H1 (cell line): ENCODE results near the gene TRIM5. TPM values are rescaled to one million over a fixed set of nuclear protein-coding genes. Genes with fewer than 3 reads are reported as not detected.

ENCODE experiments used
- CTCF ChIA-PET: fragments of 300-600 bp; sonication (Branson Sonifier 250); formaldehyde crosslinking; loops from one replicate; lab custom pipeline; 2021; ENCODE audit not compliant: partially characterized antibody; lab: Charles Lee
- POLR2A ChIA-PET: fragments of 300-600 bp; sonication (Branson Sonifier 250); formaldehyde crosslinking; loops from one replicate; lab custom pipeline; 2021; ENCODE audit warnings: inconsistent platforms; ENCODE audit not compliant: partially characterized antibody; lab: Charles Lee
- DNase-seq, 2 experiments: peaks; one replicate each; pipeline versions ENCODE4 v3.0.0 to v3.0.0-alpha.2; 2010 to 2022; ENCODE audit warnings: low spot score in 2 of 2, low read depth in 1 of 2, mixed read lengths in 1 of 2
- FAIRE-seq: peaks from 2 replicates; lab custom pipeline; 2011; peaks lifted over from hg19 to GRCh38; lab: Jason Lieb, UNC
- H2AFZ ChIP-seq: 2 replicates; pipeline ENCODE4 v1.8.1; 2012; ENCODE audit warnings: low read length, inconsistent platforms
- H2AK5ac ChIP-seq: 2 replicates; pipeline ENCODE4 v1.6.1; 2013; ENCODE audit warnings: low read depth, low read length
- H2BK120ac ChIP-seq: replicated peaks from 2 replicates; pipeline ENCODE3; 2013; ENCODE audit warnings: low read depth, low read length, inconsistent platforms
- H2BK12ac ChIP-seq: 2 replicates; pipeline ENCODE4 v1.6.1; 2013; ENCODE audit warnings: low read depth, low read length
- H2BK15ac ChIP-seq: 2 replicates; pipeline ENCODE4 v1.6.1; 2013; ENCODE audit warnings: low read length
- H2BK20ac ChIP-seq: 2 replicates; pipeline ENCODE4 v1.6.1; 2013; ENCODE audit warnings: low read length
- H2BK5ac ChIP-seq: 2 replicates; pipeline ENCODE4 v1.6.1; 2013; ENCODE audit warnings: low read depth, low read length
- H3K14ac ChIP-seq: 2 replicates; pipeline ENCODE4 v1.6.1; 2013; ENCODE audit warnings: inconsistent platforms; ENCODE audit not compliant: insufficient read length
- H3K18ac ChIP-seq: 2 replicates; pipeline ENCODE4 v1.6.1; 2013; ENCODE audit warnings: low read length; ENCODE audit errors: extremely low read depth
- H3K23ac ChIP-seq: 2 replicates; pipeline ENCODE4 v1.6.1; 2013; ENCODE audit warnings: inconsistent platforms; ENCODE audit not compliant: insufficient read length
- H3K23me2 ChIP-seq: 2 replicates; pipeline ENCODE4 v1.6.1; 2013; ENCODE audit warnings: low read depth, low read length
- H3K27ac ChIP-seq: 2 replicates; pipeline ENCODE4 v1.6.1; 2011; ENCODE audit warnings: low read depth, low read length, inconsistent platforms
- H3K27me3 ChIP-seq, 4 experiments: replicated peaks in 1 of 4; 1 replicate in 1 of 4; 2 replicates in 3 of 4; pipeline versions ENCODE4 v1.6.1 to v1.8.1; 2011 to 2013; ENCODE audit warnings: low read length in 3 of 4, mild to moderate bottlenecking in 3 of 4, inconsistent platforms in 2 of 4, mixed read lengths in 2 of 4, moderate library complexity in 1 of 4; ENCODE audit not compliant: control insufficient read depth in 3 of 4, insufficient read depth in 3 of 4; ENCODE audit errors: extremely low read depth in 1 of 4
- H3K36me3 ChIP-seq, 4 experiments: 2 replicates each; pipeline versions ENCODE4 v1.6.1 to v1.8.1; 2011 to 2013; ENCODE audit warnings: mild to moderate bottlenecking in 4 of 4, low read length in 3 of 4, moderate library complexity in 2 of 4, control low read depth in 1 of 4, inconsistent platforms in 1 of 4; ENCODE audit not compliant: insufficient read depth in 4 of 4, control insufficient read depth in 2 of 4
- H3K4ac ChIP-seq: replicated peaks from 2 replicates; pipeline ENCODE3; 2013; ENCODE audit warnings: low read length, low read depth, mixed read lengths, inconsistent platforms; ENCODE audit not compliant: insufficient read length
- H3K4me1 ChIP-seq, 4 experiments: replicated peaks in 1 of 4; 1 replicate in 1 of 4; 2 replicates in 3 of 4; pipeline versions ENCODE4 v1.6.1 to v1.8.1; 2011 to 2013; ENCODE audit warnings: low read length in 3 of 4, inconsistent platforms in 2 of 4, mixed read lengths in 1 of 4; ENCODE audit not compliant: insufficient read depth in 4 of 4, control insufficient read depth in 3 of 4
- H3K4me2 ChIP-seq, 2 experiments: 2 replicates each; pipeline versions ENCODE4 v1.6.1 to v1.8.1; 2011 to 2013; ENCODE audit warnings: low read depth in 2 of 2, low read length in 2 of 2, control low read depth in 1 of 2, inconsistent platforms in 1 of 2, mild to moderate bottlenecking in 1 of 2; ENCODE audit not compliant: insufficient read depth in 1 of 2
- H3K4me3 ChIP-seq, 4 experiments: fragments of 200-600, 300-600 bp in 1 of 4; sonication (generic), shearing (Covaris generic), sonication (Bioruptor Twin) in 1 of 4; 2 replicates each; pipeline versions ENCODE4 v1.5.1 to v1.8.1; 2011 to 2016; ENCODE audit warnings: low read length in 4 of 4, low read depth in 3 of 4, control low read depth in 2 of 4, inconsistent platforms in 2 of 4, mild to moderate bottlenecking in 2 of 4, mixed read lengths in 1 of 4, moderate library complexity in 1 of 4; ENCODE audit not compliant: insufficient read depth in 2 of 4; ENCODE audit errors: extremely low read depth in 1 of 4
- H3K56ac ChIP-seq: replicated peaks from 2 replicates; pipeline ENCODE3; 2013; ENCODE audit warnings: low read depth, mild to moderate bottlenecking, mixed read lengths, low read length, inconsistent platforms; ENCODE audit not compliant: insufficient read length
- H3K79me1 ChIP-seq: 2 replicates; pipeline ENCODE4 v1.6.1; 2013; ENCODE audit warnings: low read depth, low read length, control low read depth
- H3K79me2 ChIP-seq, 2 experiments: 2 replicates each; pipeline versions ENCODE4 v1.6.1 to v1.8.1; 2012 to 2013; ENCODE audit warnings: low read length in 2 of 2, mild to moderate bottlenecking in 2 of 2, inconsistent platforms in 1 of 2; ENCODE audit not compliant: insufficient read depth in 2 of 2, control insufficient read depth in 1 of 2
- H3K9ac ChIP-seq, 4 experiments: replicated peaks in 1 of 4; 1 replicate in 1 of 4; 2 replicates in 3 of 4; pipeline versions ENCODE4 v1.6.1 to v1.8.1; 2011 to 2013; ENCODE audit warnings: low read depth in 3 of 4, low read length in 3 of 4, control low read depth in 2 of 4, mild to moderate bottlenecking in 2 of 4, moderate library complexity in 2 of 4, inconsistent platforms in 1 of 4; ENCODE audit errors: extremely low read depth in 1 of 4
- H3K9me3 ChIP-seq, 2 experiments: 2 replicates each; pipeline versions ENCODE4 v1.6.1 to v1.8.1; 2012 to 2013; ENCODE audit warnings: mild to moderate bottlenecking in 2 of 2, moderate library complexity in 2 of 2, control low read depth in 1 of 2, inconsistent platforms in 1 of 2, low read depth in 1 of 2, low read length in 1 of 2, mixed read lengths in 1 of 2; ENCODE audit not compliant: insufficient read depth in 2 of 2
- H4K20me1 ChIP-seq, 2 experiments: replicated peaks in 1 of 2; 2 replicates each; pipeline versions ENCODE3 to v1.8.1; 2011 to 2013; ENCODE audit warnings: inconsistent platforms in 2 of 2, low read length in 2 of 2, mild to moderate bottlenecking in 1 of 2; ENCODE audit not compliant: insufficient read depth in 2 of 2, control insufficient read depth in 1 of 2
- H4K5ac ChIP-seq: 2 replicates; pipeline ENCODE4 v1.6.1; 2013; ENCODE audit warnings: low read length, low read depth, mixed read lengths, inconsistent platforms; ENCODE audit not compliant: insufficient read length
- H4K8ac ChIP-seq: 2 replicates; pipeline ENCODE4 v1.8.0; 2013; ENCODE audit warnings: mild to moderate bottlenecking, moderate library complexity, low read length, inconsistent platforms; ENCODE audit not compliant: insufficient read depth; ENCODE audit errors: extremely low read depth
- H4K91ac ChIP-seq: replicated peaks from 2 replicates; pipeline ENCODE3; 2013; ENCODE audit warnings: low read length, mixed read lengths, inconsistent platforms; ENCODE audit not compliant: insufficient read length
- BACH1 ChIP-seq: IDR thresholded peaks from 2 replicates; pipeline ENCODE4 v1.6.1; 2012; ENCODE audit warnings: low read length, improper control_type of control experiment
- EP300 ChIP-seq, 2 experiments: IDR thresholded peaks; 1 replicate in 1 of 2; 2 replicates in 1 of 2; pipeline ENCODE4 v1.6.1; 2011 to 2012; ENCODE audit warnings: low read depth in 2 of 2, low read length in 2 of 2, mild to moderate bottlenecking in 2 of 2, borderline replicate concordance in 1 of 2, inconsistent platforms in 1 of 2, moderate library complexity in 1 of 2
- POLR2A ChIP-seq, 2 experiments: IDR thresholded peaks; 1 replicate in 1 of 2; 2 replicates in 1 of 2; pipeline ENCODE4 v1.6.1; 2011; ENCODE audit warnings: low read depth in 2 of 2, low read length in 2 of 2, mild to moderate bottlenecking in 2 of 2; ENCODE audit errors: control extremely low read depth in 1 of 2
- SIX5 ChIP-seq: IDR thresholded peaks from 2 replicates; pipeline ENCODE4 v1.6.1; 2011; ENCODE audit warnings: mild to moderate bottlenecking, low read depth, low read length
- ZNF274 ChIP-seq: IDR thresholded peaks from 2 replicates; pipeline ENCODE4 v1.7.0; 2012; ENCODE audit warnings: low read length, borderline replicate concordance; ENCODE audit errors: extremely low read depth
- whole genome bisulfite sequencing, 2 experiments: shearing (Covaris generic) in 1 of 2; methylation state at CpG; one replicate each; pipeline versions ENCODE4 v1.1.6 to v1.1.7; 2013 to 2015; ENCODE audit warnings: low lambda C conversion rate in 2 of 2, mixed read lengths in 2 of 2, inconsistent platforms in 1 of 2, low coverage in 1 of 2, missing lambda C conversion rate in 1 of 2; ENCODE audit not compliant: insufficient replicate concordance in 2 of 2, insufficient coverage in 1 of 2, insufficient read length in 1 of 2; ENCODE audit errors: extremely low coverage in 1 of 2, missing lambda C conversion rate in 1 of 2; 5-methylcytosine and 5-hydroxymethylcytosine counted together
- polyA plus RNA-seq, 7 experiments: library from polyadenylated mRNA; depleted of rRNA in 3 of 7; stranded (reverse) in 5 of 7; unstranded in 2 of 7; fragments of >200 nt in 5 of 7; fragments of 200-250 nt in 2 of 7; gene quantifications; 1 replicate in 5 of 7; 2 replicates in 1 of 7; 4 replicates in 1 of 7; pipeline versions ENCODE4 v1.2.1 to v1.2.3, GENCODE V29; 2011 to 2013; ENCODE audit warnings: missing spikeins in 2 of 7, mixed read lengths in 2 of 7
- total RNA-seq: library from RNA; stranded (reverse); fragmentation: NEBNext Ultra II Directional; extraction: Animal tissue kit (Norgen Biotek cat#: 25700); gene quantifications from 2 replicates; pipeline ENCODE4 v1.2.1, GENCODE V29; 2021
- TF ChIP-seq, protein P1 (sequence below): IDR thresholded peaks from 2 replicates; pipeline ENCODE4 v1.6.1; 2012; ENCODE audit warnings: inconsistent platforms

Gene TRIM5
- total and polyA plus RNA-seq, 2 of the 8 experiments (the other 6 are each of a cell fraction or from before 2014, with no cell fraction given): 23.5 to 35.5 TPM

DNA sequence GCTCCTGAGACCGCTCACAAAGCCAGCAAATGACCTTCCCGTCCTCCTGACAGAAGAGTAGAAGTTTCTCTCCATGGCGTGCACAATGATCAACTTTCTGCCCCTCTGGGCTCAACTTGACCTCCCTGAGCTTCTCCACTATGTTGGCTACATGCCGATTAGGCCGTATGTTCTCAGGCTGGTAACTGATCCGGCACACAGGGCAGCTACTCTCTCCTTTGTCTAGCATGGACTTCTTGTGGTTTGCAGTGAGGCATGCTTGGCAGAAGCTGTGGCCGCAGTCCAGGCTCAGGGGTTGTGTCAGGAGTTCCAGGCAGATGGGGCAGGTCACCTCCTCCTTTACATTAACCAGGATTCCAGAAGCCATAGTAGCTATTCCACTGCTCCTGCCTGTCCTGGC lies 5.1 kb downstream of the TRIM5 start:
- Histone ChIP-seq H2AFZ (no peak overlapping the region), H2BK12ac (no peak overlapping the region), H3K23ac (no peak overlapping the region), H3K4me1 (no peaks in the 10 kb centered on the region; a peak in 2 of 7 replicates), H2AK5ac (no peak overlapping the region), H3K4me2 (no peak overlapping the region), H4K5ac (no peak overlapping the region), H3K79me1 (peaks cover 2% of the 10 kb centered on the region; the same call in 1 of the 2 replicates), H2BK20ac (no peak overlapping the region), H3K4me3 (no peak overlapping the region), H3K79me2 (peaks cover 0 to 5% of the 10 kb centered on the region in 2 experiments; a peak in 3 of 4 replicates), H4K8ac (no peak overlapping the region), H3K56ac (no peak overlapping the region), H3K36me3 (peaks cover 10 to 34% (median 23%) of the 10 kb centered on the region in 4 experiments), H3K27ac (no peak overlapping the region), H4K91ac (no peak overlapping the region), H3K4ac (no peak overlapping the region), H3K9me3 (peaks cover 0 to 14% of the 10 kb centered on the region in 2 experiments; a peak in 2 of 4 replicates), H3K14ac (no peak overlapping the region), H2BK15ac (no peak overlapping the region), H3K9ac (no peak overlapping the region), H3K27me3 (no peaks in the 10 kb centered on the region), H3K18ac (no peak overlapping the region), H4K20me1 (peaks cover 0 to 1% of the 10 kb centered on the region in 2 experiments), H2BK120ac (no peak overlapping the region), H3K23me2 (peaks cover 2% of the 10 kb centered on the region), H2BK5ac (no peak overlapping the region; the same call in 1 of the 2 replicates)
- FAIRE-seq: no peak
- TF ChIP-seq ZNF274: no peak
- TF ChIP-seq, protein P1, sequence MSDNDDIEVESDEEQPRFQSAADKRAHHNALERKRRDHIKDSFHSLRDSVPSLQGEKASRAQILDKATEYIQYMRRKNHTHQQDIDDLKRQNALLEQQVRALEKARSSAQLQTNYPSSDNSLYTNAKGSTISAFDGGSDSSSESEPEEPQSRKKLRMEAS: no peak
- TF ChIP-seq EP300 (IDR thresholded peaks at IDR 0.05; ENCODE audit: borderline replicate concordance in 1 of 2, low read depth in 2 of 2, low read length in 2 of 2): no peak
- TF ChIP-seq POLR2A (IDR thresholded peaks at IDR 0.05; ENCODE audit: control extremely low read depth in 1 of 2, low read depth in 2 of 2, low read length in 2 of 2): no peak
- no peak for TF ChIP-seq BACH1
- no peak for TF ChIP-seq SIX5
- no peak for DNase-seq
- POLR2A ChIA-PET: interaction anchor here (1.9 kb wide), 1 partner anchor 10 kb away, joined by 8 read pairs; the partner anchor contains the start of gene TRIM22
- CTCF ChIA-PET: interaction anchor here (0.5 kb wide), 1 partner anchor 133 kb away, joined by 3 read pairs; no protein-coding TSS in a partner anchor
- 92% methylated on average over 7 of the region's 7 CpGs; no CpG with 5 or more reads in 1 of the 2 experiments for WGBS, 2 experiments
